OCI-LY1 (cell line): Measurements from ENCODE around the gene IRX3.

ENCODE experiments used
- H2AFZ ChIP-seq: fragments of 200-600 bp; sonication (generic), shearing (Covaris generic); 2 replicates; pipeline ENCODE4 v1.6.0; 2014; ENCODE audit warnings: antibody characterized with exemption, mild to moderate bottlenecking, low read length
- H3F3A ChIP-seq: fragments of 200-600 bp; sonication (generic), shearing (Covaris generic); 2 replicates; pipeline ENCODE4 v1.6.0; 2014; ENCODE audit warnings: mild to moderate bottlenecking, antibody characterized with exemption, low read length, moderate library complexity; ENCODE audit not compliant: insufficient read depth
- H3K27ac ChIP-seq: fragments of 200-600 bp; sonication (generic); 2 replicates; pipeline ENCODE4 v1.5.1; 2014; ENCODE audit warnings: low read length, mixed run types, mild to moderate bottlenecking, low read depth; ENCODE audit not compliant: poor library complexity, severe bottlenecking
- H3K27me3 ChIP-seq: fragments of 200-600 bp; sonication (generic); 2 replicates; pipeline ENCODE4 v1.6.0; 2014; ENCODE audit warnings: antibody characterized with exemption, mild to moderate bottlenecking, low read length, moderate library complexity; ENCODE audit not compliant: insufficient read depth
- H3K36me3 ChIP-seq: fragments of 200-600 bp; sonication (generic); 2 replicates; pipeline ENCODE4 v1.6.1; 2014; ENCODE audit warnings: mild to moderate bottlenecking, antibody characterized with exemption, low read length, moderate library complexity, mixed read lengths; ENCODE audit not compliant: insufficient read depth
- H3K4me1 ChIP-seq: fragments of 200-600 bp; sonication (generic); 2 replicates; pipeline ENCODE4 v1.5.1; 2014; ENCODE audit warnings: mild to moderate bottlenecking, low read length, moderate library complexity; ENCODE audit not compliant: insufficient read depth, severe bottlenecking
- H3K4me2 ChIP-seq: fragments of 200-600 bp; sonication (generic), shearing (Covaris generic); 2 replicates; pipeline ENCODE4 v1.6.1; 2014; ENCODE audit warnings: low read length
- H3K4me3 ChIP-seq: fragments of 200-600 bp; sonication (generic); 2 replicates; pipeline ENCODE4 v1.5.1; 2014; ENCODE audit warnings: low read length, low read depth, mild to moderate bottlenecking, mixed read lengths; ENCODE audit not compliant: poor library complexity, severe bottlenecking
- H3K79me2 ChIP-seq: fragments of 200-600 bp; shearing (Covaris generic); 2 replicates; pipeline ENCODE4 v1.6.1; 2016; ENCODE audit warnings: mixed run types, low read length, mixed read lengths; ENCODE audit not compliant: insufficient read depth
- H3K9ac ChIP-seq: fragments of 200-600 bp; sonication (generic), shearing (Covaris generic); 2 replicates; pipeline ENCODE4 v1.6.1; 2014; ENCODE audit warnings: mild to moderate bottlenecking, low read length, mixed read lengths
- H3K9me2 ChIP-seq: fragments of 200-600 bp; sonication (generic), shearing (Covaris generic); 2 replicates; pipeline ENCODE4 v1.6.1; 2014; ENCODE audit warnings: low read depth, mild to moderate bottlenecking, low read length, mixed read lengths
- H3K9me3 ChIP-seq: fragments of 200-600 bp; shearing (Covaris generic); 2 replicates; pipeline ENCODE4 v1.6.1; 2014; ENCODE audit warnings: low read length, mixed read lengths
- H4K20me1 ChIP-seq: fragments of 200-600 bp; sonication (generic), shearing (Covaris generic); 2 replicates; pipeline ENCODE4 v1.6.0; 2016; ENCODE audit warnings: mild to moderate bottlenecking, low read length; ENCODE audit not compliant: insufficient read depth
- EZH2 ChIP-seq: fragments of 200-600 bp; sonication (generic), shearing (Covaris generic); IDR thresholded peaks from 2 replicates; pipeline ENCODE4 v1.8.0; 2017; ENCODE audit warnings: borderline replicate concordance, mixed run types, mild to moderate bottlenecking, antibody characterized with exemption, low read length, moderate library complexity, mixed read lengths
- TF ChIP-seq, protein P1 (sequence below): fragments of 200-600 bp; sonication (generic), shearing (Covaris generic); IDR thresholded peaks from 2 replicates; pipeline ENCODE4 v1.5.1; 2017; ENCODE audit warnings: mild to moderate bottlenecking, antibody characterized with exemption, low read length, moderate library complexity, mixed read lengths

IRX3 gene

DNA sequence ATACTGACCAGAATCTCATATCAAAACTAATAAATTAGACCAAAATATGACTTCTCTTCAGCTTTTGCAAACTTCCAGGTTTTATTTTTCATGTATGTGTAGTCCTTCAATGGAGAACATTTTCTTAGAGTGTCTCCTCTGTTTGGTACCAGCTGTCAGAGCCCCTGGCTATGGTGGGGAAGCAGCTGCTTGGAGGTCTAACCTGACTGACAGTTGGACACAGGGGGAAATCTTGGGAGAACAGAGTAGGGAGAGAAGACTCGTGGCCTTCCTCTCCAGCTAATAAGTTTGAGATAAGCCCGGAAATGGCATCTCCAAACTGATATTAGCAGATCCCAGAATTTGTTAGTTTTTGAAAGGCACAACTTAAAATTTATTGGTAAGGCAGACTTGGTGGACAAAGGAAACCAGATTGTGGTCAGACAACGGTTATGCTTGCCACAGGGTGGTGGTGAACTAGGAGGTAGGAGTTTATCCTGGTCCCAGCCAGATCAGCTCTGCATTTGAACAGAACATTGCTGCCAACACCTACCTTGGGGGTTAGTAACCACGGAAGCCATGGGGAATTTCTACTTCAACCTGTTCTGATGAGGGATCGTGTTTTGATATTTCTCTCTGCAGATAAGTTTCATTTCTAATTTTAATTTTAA lies 39.2 kb upstream of the IRX3 start:
- H2AFZ ChIP-seq = no peak overlapping the region
- no peak overlapping the region for H3K4me2 ChIP-seq
- H3K4me1 ChIP-seq = no peaks in the 10 kb centered on the region
- no peaks in the 10 kb centered on the region for H3K79me2 ChIP-seq
- no peaks in the 10 kb centered on the region for H3K9me2 ChIP-seq
- no peaks in the 10 kb centered on the region for H3K9me3 ChIP-seq
- TF ChIP-seq EZH2 = no peak
- TF ChIP-seq, protein P1, sequence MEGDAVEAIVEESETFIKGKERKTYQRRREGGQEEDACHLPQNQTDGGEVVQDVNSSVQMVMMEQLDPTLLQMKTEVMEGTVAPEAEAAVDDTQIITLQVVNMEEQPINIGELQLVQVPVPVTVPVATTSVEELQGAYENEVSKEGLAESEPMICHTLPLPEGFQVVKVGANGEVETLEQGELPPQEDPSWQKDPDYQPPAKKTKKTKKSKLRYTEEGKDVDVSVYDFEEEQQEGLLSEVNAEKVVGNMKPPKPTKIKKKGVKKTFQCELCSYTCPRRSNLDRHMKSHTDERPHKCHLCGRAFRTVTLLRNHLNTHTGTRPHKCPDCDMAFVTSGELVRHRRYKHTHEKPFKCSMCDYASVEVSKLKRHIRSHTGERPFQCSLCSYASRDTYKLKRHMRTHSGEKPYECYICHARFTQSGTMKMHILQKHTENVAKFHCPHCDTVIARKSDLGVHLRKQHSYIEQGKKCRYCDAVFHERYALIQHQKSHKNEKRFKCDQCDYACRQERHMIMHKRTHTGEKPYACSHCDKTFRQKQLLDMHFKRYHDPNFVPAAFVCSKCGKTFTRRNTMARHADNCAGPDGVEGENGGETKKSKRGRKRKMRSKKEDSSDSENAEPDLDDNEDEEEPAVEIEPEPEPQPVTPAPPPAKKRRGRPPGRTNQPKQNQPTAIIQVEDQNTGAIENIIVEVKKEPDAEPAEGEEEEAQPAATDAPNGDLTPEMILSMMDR = no peak
- H3F3A ChIP-seq = no peaks in the 10 kb centered on the region
- no peaks in the 10 kb centered on the region for H4K20me1 ChIP-seq
- H3K27me3 ChIP-seq = no peaks in the 10 kb centered on the region
- no peak overlapping the region for H3K9ac ChIP-seq
- H3K4me3 ChIP-seq = no peak overlapping the region
- H3K36me3 ChIP-seq = no peaks in the 10 kb centered on the region
- no peak overlapping the region for H3K27ac ChIP-seq

DNA sequence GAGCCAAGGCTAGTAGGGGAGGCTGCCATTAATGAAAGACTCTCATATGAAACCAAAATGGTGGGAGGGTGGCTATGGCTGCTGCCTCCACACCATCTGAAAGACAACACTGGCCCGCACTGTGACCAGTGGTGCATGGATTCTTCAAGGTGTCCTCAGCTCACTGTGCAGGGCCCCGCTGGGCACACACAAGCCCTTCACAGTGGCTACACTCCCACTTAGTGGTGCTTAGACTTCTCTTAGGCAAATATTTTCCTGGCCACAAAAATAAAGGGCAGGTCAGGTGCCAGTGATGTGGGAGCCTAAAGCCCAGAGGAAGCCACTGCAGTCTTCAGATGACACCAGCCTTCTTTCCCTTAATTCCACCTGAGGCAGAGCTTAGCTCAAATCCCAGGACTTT lies 38.1 kb upstream of the IRX3 start:
- no peaks in the 10 kb centered on the region for H3K27me3 ChIP-seq
- H3F3A ChIP-seq = no peaks in the 10 kb centered on the region
- no peak overlapping the region for H3K9ac ChIP-seq
- H4K20me1 ChIP-seq = no peaks in the 10 kb centered on the region
- H3K9me3 ChIP-seq = no peaks in the 10 kb centered on the region
- H3K79me2 ChIP-seq = no peaks in the 10 kb centered on the region
- H2AFZ ChIP-seq = no peak overlapping the region
- H3K4me3 ChIP-seq = no peak overlapping the region
- H3K9me2 ChIP-seq = no peaks in the 10 kb centered on the region
- TF ChIP-seq, protein P1 = no peak
- TF ChIP-seq EZH2 = no peak
- no peak overlapping the region for H3K27ac ChIP-seq
- no peaks in the 10 kb centered on the region for H3K36me3 ChIP-seq
- H3K4me1 ChIP-seq = no peaks in the 10 kb centered on the region
- no peak overlapping the region for H3K4me2 ChIP-seq

DNA sequence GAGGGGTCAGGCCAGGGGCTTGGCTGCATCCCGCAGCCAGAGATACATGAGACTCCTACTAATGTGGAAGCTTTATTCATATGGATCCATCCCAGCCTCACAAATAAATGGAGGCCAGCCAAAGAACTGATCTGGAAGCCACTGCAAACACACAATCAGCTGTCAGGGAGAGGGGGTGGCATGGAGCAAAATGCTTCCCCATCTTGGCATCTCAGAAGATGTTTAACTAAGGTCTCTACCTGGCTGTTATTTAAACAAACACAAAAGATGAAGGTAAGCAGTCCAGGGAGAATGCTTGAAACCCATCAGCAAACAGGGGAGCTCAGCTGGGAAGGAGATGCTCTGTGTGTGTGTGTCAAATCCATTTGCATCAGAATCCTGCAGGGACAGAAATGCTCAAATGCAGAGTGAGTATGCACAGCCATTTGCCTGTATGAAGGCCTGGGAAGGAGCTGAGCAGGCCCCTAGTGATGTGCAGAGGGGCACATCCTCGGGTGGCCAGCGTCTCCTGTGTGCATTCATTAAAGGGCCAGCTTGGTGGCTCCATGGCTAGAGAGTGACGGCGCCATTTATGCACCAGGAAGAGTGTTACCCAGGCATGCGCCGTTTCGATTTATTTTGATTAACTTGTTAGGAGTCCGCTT lies 34.2 kb upstream of the IRX3 start:
- Histone ChIP-seq H3K27ac (no peak overlapping the region), H3K9me3 (no peaks in the 10 kb centered on the region), H3K36me3 (no peaks in the 10 kb centered on the region), H3F3A (no peaks in the 10 kb centered on the region), H3K4me1 (no peaks in the 10 kb centered on the region), H3K4me2 (no peak overlapping the region), H3K79me2 (no peaks in the 10 kb centered on the region), H2AFZ (no peak overlapping the region), H3K4me3 (no peak overlapping the region), H3K9me2 (no peaks in the 10 kb centered on the region), H3K27me3 (no peaks in the 10 kb centered on the region), H4K20me1 (no peaks in the 10 kb centered on the region), H3K9ac (no peak overlapping the region)
- TF ChIP-seq, protein P1 = no peak
- no peak for TF ChIP-seq EZH2
